ENCODE results near the gene MRTFB. TPM values are rescaled to one million over a fixed set of nuclear protein-coding genes. Genes with fewer than 3 reads are reported as not detected.

Gene MRTFB
- total RNA-seq, 1 experiment from 2014 or later = 90.5 TPM

DNA sequence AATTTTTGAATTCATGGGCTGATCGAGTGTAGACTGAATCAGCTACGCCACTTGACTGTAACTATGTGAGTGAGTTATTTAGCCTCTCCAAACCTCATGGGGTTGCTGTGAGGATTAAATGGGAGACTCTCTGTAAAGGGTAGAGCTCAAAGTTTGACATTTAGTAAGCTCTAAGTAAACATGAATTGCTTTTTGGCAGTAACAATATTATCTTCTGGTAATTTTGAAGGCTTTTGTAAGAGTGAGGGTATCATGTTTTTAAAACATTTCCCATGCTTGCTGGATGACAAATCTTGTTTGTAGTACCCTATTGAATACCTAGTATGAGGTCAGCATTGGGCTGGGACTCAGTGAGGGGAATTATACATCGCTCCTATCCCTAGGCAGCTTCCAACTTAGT lies 35.3 kb downstream of the MRTFB start:
- POLR2A ChIA-PET = interaction anchor here (0.5 kb wide), 1 partner anchor 115 kb away, joined by 3 read pairs; no protein-coding TSS in a partner anchor
- Histone ChIP-seq H3K9me3 (ENCODE audit: control insufficient read depth, insufficient read depth, low read depth, low read length) (no peaks in the 10 kb centered on the region), H3K36me3 (ENCODE audit: control insufficient read depth, insufficient read depth, low read length) (no peaks in the 10 kb centered on the region), H3K4me1 (ENCODE audit: control insufficient read depth, insufficient read depth, low read length) (peaks cover 8% of the 10 kb centered on the region), H3K4me3 (ENCODE audit: low read depth in 2 of 2, low read length in 2 of 2) (no peak overlapping the region), H3K27me3 (ENCODE audit: control insufficient read depth, insufficient read depth, low read length) (no peaks in the 10 kb centered on the region), H3K27ac (ENCODE audit: low read length) (no peak overlapping the region)
- intact Hi-C loops (cut with micrococcal nuclease; ENCODE audit: unreplicated experiment) (no loop called here), in situ Hi-C loops (cut with HindIII; ENCODE audit: low pct_unique_long_range_greater_than_20kb, low sequenced_read_pairs) (no loop called here)
- DNase-seq (ENCODE audit: low read depth, low spot score) (no peak), ATAC-seq (no peak)
- BruUV-seq (replicated peaks) = no TSS peak
- CTCF ChIA-PET = no interaction called here
- TF ChIP-seq SIN3A (IDR thresholded peaks at IDR 0.05; ENCODE audit: borderline replicate concordance, insufficient read depth, low read depth, low read length) (no peak), REST (IDR thresholded peaks at IDR 0.05; ENCODE audit: insufficient read depth in 1 of 2, low read depth in 2 of 2, low read length in 1 of 2) (no peak), POLR2AphosphoS5 (IDR thresholded peaks at IDR 0.05; ENCODE audit: low read depth, low read length) (no peak), TCF7L2 (IDR thresholded peaks at IDR 0.05; ENCODE audit: low read depth, low read length) (no peak)
- TF ChIP-seq, protein P1, sequence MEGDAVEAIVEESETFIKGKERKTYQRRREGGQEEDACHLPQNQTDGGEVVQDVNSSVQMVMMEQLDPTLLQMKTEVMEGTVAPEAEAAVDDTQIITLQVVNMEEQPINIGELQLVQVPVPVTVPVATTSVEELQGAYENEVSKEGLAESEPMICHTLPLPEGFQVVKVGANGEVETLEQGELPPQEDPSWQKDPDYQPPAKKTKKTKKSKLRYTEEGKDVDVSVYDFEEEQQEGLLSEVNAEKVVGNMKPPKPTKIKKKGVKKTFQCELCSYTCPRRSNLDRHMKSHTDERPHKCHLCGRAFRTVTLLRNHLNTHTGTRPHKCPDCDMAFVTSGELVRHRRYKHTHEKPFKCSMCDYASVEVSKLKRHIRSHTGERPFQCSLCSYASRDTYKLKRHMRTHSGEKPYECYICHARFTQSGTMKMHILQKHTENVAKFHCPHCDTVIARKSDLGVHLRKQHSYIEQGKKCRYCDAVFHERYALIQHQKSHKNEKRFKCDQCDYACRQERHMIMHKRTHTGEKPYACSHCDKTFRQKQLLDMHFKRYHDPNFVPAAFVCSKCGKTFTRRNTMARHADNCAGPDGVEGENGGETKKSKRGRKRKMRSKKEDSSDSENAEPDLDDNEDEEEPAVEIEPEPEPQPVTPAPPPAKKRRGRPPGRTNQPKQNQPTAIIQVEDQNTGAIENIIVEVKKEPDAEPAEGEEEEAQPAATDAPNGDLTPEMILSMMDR (IDR thresholded peaks at IDR 0.05) = no peak

- intact Hi-C loops (cut with micrococcal nuclease; ENCODE audit: unreplicated experiment) = no loop called here
- no peak for ATAC-seq
- no peaks in the 10 kb centered on the region for H3K27me3 ChIP-seq (ENCODE audit: control insufficient read depth, insufficient read depth, low read length)
- no peak overlapping the region for H3K27ac ChIP-seq (ENCODE audit: low read length)
- H3K36me3 ChIP-seq (ENCODE audit: control insufficient read depth, insufficient read depth, low read length) = no peaks in the 10 kb centered on the region
- peaks cover 12% of the 10 kb centered on the region; the same call in 1 of the 2 replicates for H3K4me1 ChIP-seq (ENCODE audit: control insufficient read depth, insufficient read depth, low read length)
- no peak for DNase-seq (ENCODE audit: low read depth, low spot score)
- no peak overlapping the region for H3K4me3 ChIP-seq (ENCODE audit: low read depth in 2 of 2, low read length in 2 of 2)
- TF ChIP-seq TCF7L2 (IDR thresholded peaks at IDR 0.05; ENCODE audit: low read depth, low read length) = no peak
- TF ChIP-seq, protein P1 (IDR thresholded peaks at IDR 0.05) = no peak
- TF ChIP-seq SIN3A (IDR thresholded peaks at IDR 0.05; ENCODE audit: borderline replicate concordance, insufficient read depth, low read depth, low read length) = no peak
- TF ChIP-seq POLR2AphosphoS5 (IDR thresholded peaks at IDR 0.05; ENCODE audit: low read depth, low read length) = no peak
- no peak for TF ChIP-seq REST (IDR thresholded peaks at IDR 0.05; ENCODE audit: insufficient read depth in 1 of 2, low read depth in 2 of 2, low read length in 1 of 2)
- POLR2A ChIA-PET = interaction anchor here (0.5 kb wide), 1 partner anchor 116 kb away, joined by 3 read pairs; no protein-coding TSS in a partner anchor
- CTCF ChIA-PET = no interaction called here
- no TSS peak for BruUV-seq (replicated peaks)
- H3K9me3 ChIP-seq (ENCODE audit: control insufficient read depth, insufficient read depth, low read depth, low read length) = no peaks in the 10 kb centered on the region
- in situ Hi-C loops (cut with HindIII; ENCODE audit: low pct_unique_long_range_greater_than_20kb, low sequenced_read_pairs) = no loop called here
These were observed 35.8 kb downstream of the MRTFB start for GRCh38 chr16:14106961-14107360.
